Neural progenitor cell (in vitro differentiated cells): ENCODE measurements around the gene SH3GLB2.

Source experiments
- EZH2 ChIP-seq: fragments of 200-600 bp; sonication (generic); IDR thresholded peaks from 2 replicates; pipeline ENCODE4 v1.6.1; 2017; ENCODE audit warnings: antibody characterized with exemption, mild to moderate bottlenecking, moderate library complexity
- TF ChIP-seq, protein P1 (sequence below): fragments of 200-600 bp; sonication (generic); IDR thresholded peaks from 2 replicates; pipeline ENCODE4 v1.5.1; 2017; ENCODE audit warnings: antibody characterized with exemption, mild to moderate bottlenecking

DNA sequence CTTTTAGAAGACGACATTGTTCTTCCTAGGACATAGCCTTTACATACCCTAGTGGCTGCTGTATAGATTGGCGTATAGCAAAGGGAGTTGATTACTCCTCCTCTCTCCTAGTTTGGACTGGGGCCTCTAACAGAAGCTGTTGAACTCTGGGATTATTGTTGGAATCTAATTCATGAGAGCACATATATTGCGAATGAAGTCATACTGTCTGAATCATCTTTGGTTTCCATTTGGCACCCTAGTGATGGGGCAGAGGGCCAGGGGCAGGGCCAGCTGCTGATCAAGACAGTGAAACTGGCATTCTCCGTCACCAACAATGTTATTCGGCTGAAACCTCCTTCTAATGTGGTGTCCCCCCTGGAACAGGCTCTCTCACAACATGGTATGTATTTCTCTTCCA, 40.3 kb downstream of the SH3GLB2 start:
- TF ChIP-seq, protein P1, sequence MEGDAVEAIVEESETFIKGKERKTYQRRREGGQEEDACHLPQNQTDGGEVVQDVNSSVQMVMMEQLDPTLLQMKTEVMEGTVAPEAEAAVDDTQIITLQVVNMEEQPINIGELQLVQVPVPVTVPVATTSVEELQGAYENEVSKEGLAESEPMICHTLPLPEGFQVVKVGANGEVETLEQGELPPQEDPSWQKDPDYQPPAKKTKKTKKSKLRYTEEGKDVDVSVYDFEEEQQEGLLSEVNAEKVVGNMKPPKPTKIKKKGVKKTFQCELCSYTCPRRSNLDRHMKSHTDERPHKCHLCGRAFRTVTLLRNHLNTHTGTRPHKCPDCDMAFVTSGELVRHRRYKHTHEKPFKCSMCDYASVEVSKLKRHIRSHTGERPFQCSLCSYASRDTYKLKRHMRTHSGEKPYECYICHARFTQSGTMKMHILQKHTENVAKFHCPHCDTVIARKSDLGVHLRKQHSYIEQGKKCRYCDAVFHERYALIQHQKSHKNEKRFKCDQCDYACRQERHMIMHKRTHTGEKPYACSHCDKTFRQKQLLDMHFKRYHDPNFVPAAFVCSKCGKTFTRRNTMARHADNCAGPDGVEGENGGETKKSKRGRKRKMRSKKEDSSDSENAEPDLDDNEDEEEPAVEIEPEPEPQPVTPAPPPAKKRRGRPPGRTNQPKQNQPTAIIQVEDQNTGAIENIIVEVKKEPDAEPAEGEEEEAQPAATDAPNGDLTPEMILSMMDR, result no peak
- TF ChIP-seq EZH2, result no peak
